Effector memory CD8-positive, alpha-beta T cell (primary cell): ENCODE results near the gene LY86.

Experiments
- ATAC-seq: fragments of 150-1000 bp; cut with Tn5 transposase; replicated peaks from 2 replicates; pipeline ENCODE4 v1.10.0; 2021; ENCODE audit warnings: mild to moderate bottlenecking, moderate library complexity
- DNase-seq, 3 experiments: peaks; one replicate each; pipeline ENCODE4 v3.0.0; 2021
- H3K27ac Mint-ChIP-seq, 2 donors: one replicate each; pipeline ENCODE4 v1.8.0; 2022; ENCODE audit warnings: mild to moderate bottlenecking in 2 of 2, mixed read lengths in 2 of 2, moderate library complexity in 2 of 2
- H3K27me3 Mint-ChIP-seq, 2 donors: one replicate each; pipeline ENCODE4 v1.8.0; 2022; ENCODE audit warnings: mixed read lengths in 2 of 2
- H3K36me3 Mint-ChIP-seq: one replicate; pipeline ENCODE4 v1.8.0; 2022; ENCODE audit warnings: mild to moderate bottlenecking, moderate library complexity, mixed read lengths; ENCODE audit not compliant: insufficient read depth
- H3K4me1 Mint-ChIP-seq, 2 donors: one replicate each; pipeline ENCODE4 v1.8.0; 2022; ENCODE audit warnings: low read depth in 2 of 2, mixed read lengths in 2 of 2
- H3K4me3 Mint-ChIP-seq, 2 donors: one replicate each; pipeline ENCODE4 v1.8.0; 2022; ENCODE audit warnings: mild to moderate bottlenecking in 2 of 2, mixed read lengths in 2 of 2, moderate library complexity in 2 of 2
- H3K9me3 Mint-ChIP-seq, 2 donors: one replicate each; pipeline ENCODE4 v1.8.0; 2022; ENCODE audit warnings: mixed read lengths in 2 of 2
- total RNA-seq, 9 experiments: gene quantifications; one replicate each; lab custom pipeline; 2026; lab: John Stamatoyannopoulos, UW

LY86 gene
- total RNA-seq: 0 to 0.23 (median 0) reads per million in 9 experiments

GRCh38 chr6:6588064-6588923 lies at the start of gene LY86:
Gene LY86, plus strand, starts transcription at chr6:6588720. Its CDS starts 15 bp downstream, at chr6:6588735.
- Mint-ChIP-seq H3K36me3 (no peaks in the 10 kb centered on the region), H3K27ac (no peak within 1 kb of the TSS), H3K4me1 (peaks cover 22 to 23% of the 10 kb centered on the region in 2 donors), H3K9me3 (no peaks in the 10 kb centered on the region), H3K27me3 (peaks cover 0 to 25% of the 10 kb centered on the region in 2 donors), H3K4me3 (peak within 1 kb of the TSS in 1 of 2 donors; percentile 47)
- no peak for DNase-seq
- ATAC-seq: no peak

DNA sequence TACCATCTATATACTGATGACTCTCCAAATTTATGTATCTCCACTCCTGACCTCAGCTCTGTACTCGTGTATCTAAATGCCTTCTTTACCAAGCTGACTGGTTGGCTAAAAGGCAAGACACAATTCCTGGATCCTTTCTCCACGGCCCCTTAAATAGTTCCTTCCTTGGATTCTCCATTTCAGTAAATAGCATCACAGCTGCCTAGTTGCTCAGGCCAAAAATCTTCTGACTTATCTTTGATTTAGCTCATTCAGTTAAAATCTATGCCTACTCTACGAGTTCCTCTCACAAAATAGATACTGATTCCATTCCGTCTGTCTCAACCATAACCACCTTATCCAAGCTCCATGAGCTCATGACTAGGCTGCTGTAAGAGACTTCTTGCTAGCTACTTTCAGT lies 49.5 kb upstream of the LY86 start:
- Mint-ChIP-seq H3K36me3 (no peaks in the 10 kb centered on the region), H3K4me3 (no peak overlapping the region), H3K27ac (no peak overlapping the region), H3K4me1 (peaks cover 0 to 4% of the 10 kb centered on the region in 2 donors), H3K9me3 (no peaks in the 10 kb centered on the region), H3K27me3 (peaks cover 40 to 53% of the 10 kb centered on the region in 2 donors)
- ATAC-seq (no peak), DNase-seq (no peak)

- Mint-ChIP-seq H3K27me3 (peaks cover 51 to 70% of the 10 kb centered on the region in 2 donors), H3K4me3 (no peak overlapping the region), H3K4me1 (peaks cover 7% of the 10 kb centered on the region in 2 donors), H3K27ac (no peak overlapping the region), H3K9me3 (no peaks in the 10 kb centered on the region), H3K36me3 (no peaks in the 10 kb centered on the region)
- DNase-seq (no peak), ATAC-seq (no peak)
Measured at GRCh38 chr6:6542357-6542756, 46.2 kb upstream of the LY86 start.

GRCh38 chr6:6543181-6543879 lies 45.2 kb upstream of the LY86 start:
- Mint-ChIP-seq H3K27ac (no peak overlapping the region), H3K4me3 (no peak overlapping the region), H3K36me3 (no peaks in the 10 kb centered on the region), H3K4me1 (peaks cover 5 to 7% of the 10 kb centered on the region in 2 donors), H3K27me3 (peaks cover 61 to 80% of the 10 kb centered on the region in 2 donors), H3K9me3 (no peaks in the 10 kb centered on the region)
- DNase-seq (no peak), ATAC-seq (no peak)

- no peak overlapping the region for H3K27ac Mint-ChIP-seq
- no peak for ATAC-seq
Measured at GRCh38 chr6:6545616-6546317, 42.8 kb upstream of the LY86 start.

GRCh38 chr6:6546318-6547109 lies 42.0 kb upstream of the LY86 start:
- peak in 2 of 3 experiments; percentile 1 to 5 for DNase-seq
- Mint-ChIP-seq H3K4me3 (peak overlapping the region; percentile 60 to 67), H3K27ac (no peak overlapping the region), H3K36me3 (no peaks in the 10 kb centered on the region), H3K9me3 (no peaks in the 10 kb centered on the region), H3K27me3 (peaks cover 69 to 76% of the 10 kb centered on the region in 2 donors), H3K4me1 (peaks cover 3 to 7% of the 10 kb centered on the region in 2 donors)
- peak; percentile 57 for ATAC-seq

More at GRCh38 chr6:6545616-6546317, 42.8 kb upstream of the LY86 start:
- no peaks in the 10 kb centered on the region for H3K36me3 Mint-ChIP-seq
- H3K27me3 Mint-ChIP-seq: peaks cover 76 to 80% of the 10 kb centered on the region in 2 donors
- DNase-seq: no peak
- H3K4me3 Mint-ChIP-seq: peak overlapping the region in 1 of 2 donors; percentile 67
- peaks cover 3 to 7% of the 10 kb centered on the region in 2 donors for H3K4me1 Mint-ChIP-seq
- H3K9me3 Mint-ChIP-seq: no peaks in the 10 kb centered on the region

- H3K9me3 Mint-ChIP-seq: no peaks in the 10 kb centered on the region
- H3K27ac Mint-ChIP-seq: no peak overlapping the region
- peaks cover 3 to 7% of the 10 kb centered on the region in 2 donors for H3K4me1 Mint-ChIP-seq
- ATAC-seq (peak; percentile 91), DNase-seq (peak; percentile 76)
- peak overlapping the region; percentile 60 to 67 for H3K4me3 Mint-ChIP-seq
- H3K27me3 Mint-ChIP-seq: peaks cover 61 to 68% of the 10 kb centered on the region in 2 donors
- no peaks in the 10 kb centered on the region for H3K36me3 Mint-ChIP-seq
Measured at GRCh38 chr6:6547110-6547879, 41.2 kb upstream of the LY86 start.

DNA sequence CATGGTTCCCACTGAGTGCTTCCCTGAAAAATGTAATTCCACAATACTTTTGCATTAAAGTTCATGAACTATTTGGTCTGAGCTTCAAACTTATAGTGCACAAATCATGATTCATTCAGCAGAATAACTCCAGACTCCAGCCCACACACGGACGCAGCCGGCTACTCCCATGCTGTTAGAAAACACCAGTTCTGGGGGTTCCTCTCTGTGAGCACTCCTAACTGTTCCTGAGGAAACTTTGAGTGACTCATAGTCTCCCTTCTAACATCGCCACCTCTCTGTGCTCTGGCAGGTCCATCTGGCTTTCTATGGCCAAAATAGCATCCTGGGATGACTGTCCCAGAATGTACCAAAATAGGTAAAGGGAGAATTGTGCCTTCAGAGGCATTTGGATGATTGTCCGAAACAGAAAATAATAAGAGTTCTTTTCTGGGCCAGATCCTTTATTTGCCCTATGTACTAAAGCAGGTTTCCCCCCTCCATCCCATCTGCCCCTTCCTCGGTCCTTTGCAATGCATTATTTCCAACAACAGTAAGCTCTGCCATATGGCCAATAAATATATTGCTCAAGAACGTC lies 32.3 kb upstream of the LY86 start:
- DNase-seq: no peak
- Mint-ChIP-seq H3K9me3 (no peaks in the 10 kb centered on the region), H3K4me3 (no peak overlapping the region), H3K4me1 (peaks cover 0 to 2% of the 10 kb centered on the region in 2 donors), H3K36me3 (peaks cover 2% of the 10 kb centered on the region), H3K27ac (no peak overlapping the region), H3K27me3 (peaks cover 24 to 25% of the 10 kb centered on the region in 2 donors)
- ATAC-seq: no peak

GRCh38 chr6:6556738-6557503 lies 31.6 kb upstream of the LY86 start:
- Mint-ChIP-seq H3K9me3 (no peaks in the 10 kb centered on the region), H3K4me1 (peaks cover 0 to 2% of the 10 kb centered on the region in 2 donors), H3K4me3 (no peak overlapping the region), H3K36me3 (peaks cover 2% of the 10 kb centered on the region), H3K27me3 (peaks cover 24 to 32% of the 10 kb centered on the region in 2 donors), H3K27ac (no peak overlapping the region)
- ATAC-seq (peak; percentile 39), DNase-seq (peak in 2 of 3 experiments; percentile 14 to 26)

GRCh38 chr6:6557504-6557839 lies 31.0 kb upstream of the LY86 start:
- Mint-ChIP-seq H3K36me3 (peaks cover 2% of the 10 kb centered on the region), H3K27ac (no peak overlapping the region), H3K4me1 (peaks cover 0 to 2% of the 10 kb centered on the region in 2 donors), H3K9me3 (no peaks in the 10 kb centered on the region), H3K4me3 (no peak overlapping the region), H3K27me3 (peaks cover 24 to 36% of the 10 kb centered on the region in 2 donors)
- DNase-seq (no peak), ATAC-seq (no peak)

- Mint-ChIP-seq H3K27ac (no peak overlapping the region), H3K27me3 (peaks cover 22 to 36% of the 10 kb centered on the region in 2 donors), H3K9me3 (no peaks in the 10 kb centered on the region), H3K4me1 (peaks cover 0 to 2% of the 10 kb centered on the region in 2 donors), H3K4me3 (no peak overlapping the region), H3K36me3 (peaks cover 2% of the 10 kb centered on the region)
- DNase-seq (no peak), ATAC-seq (no peak)
Measured at GRCh38 chr6:6557886-6558285, 30.6 kb upstream of the LY86 start.
